ENCODE data around the gene DYNLRB2.
A peak's percentile ranks its signal among the peaks of the same experiment; 100 is the strongest.

DYNLRB2 gene

GRCh38 chr16:80540516-80541305, at the start of gene DYNLRB2:
Gene DYNLRB2 (plus strand): TSS chr16:80540993. CDS start chr16:80541077, 84 bp downstream.
- DNase-seq (ENCODE audit: low read depth) = peak; percentile 89

- DNase-seq (ENCODE audit: low read depth) = no peak
These were observed 40.5 kb upstream of the DYNLRB2 start for GRCh38 chr16:80500116-80500859.

- no peak for DNase-seq (ENCODE audit: low read depth)
These were observed 39.8 kb upstream of the DYNLRB2 start for GRCh38 chr16:80500961-80501525.

- DNase-seq (ENCODE audit: low read depth) = no peak
These were observed 37.7 kb upstream of the DYNLRB2 start for GRCh38 chr16:80503107-80503506.

GRCh38 chr16:80507538-80507937, 33.3 kb upstream of the DYNLRB2 start:
- DNase-seq (ENCODE audit: low read depth) = no peak

GRCh38 chr16:80509872-80510271, 30.9 kb upstream of the DYNLRB2 start:
- no peak for DNase-seq (ENCODE audit: low read depth)

- DNase-seq (ENCODE audit: low read depth) = no peak
These were observed 28.8 kb upstream of the DYNLRB2 start for GRCh38 chr16:80511824-80512592.

GRCh38 chr16:80512593-80512853, 28.3 kb upstream of the DYNLRB2 start:
- no peak for DNase-seq (ENCODE audit: low read depth)

- DNase-seq (ENCODE audit: low read depth) = no peak
These were observed 25.4 kb upstream of the DYNLRB2 start for GRCh38 chr16:80515374-80515773.

GRCh38 chr16:80517846-80518245, 22.9 kb upstream of the DYNLRB2 start:
- DNase-seq (ENCODE audit: low read depth) = no peak

- DNase-seq (ENCODE audit: low read depth) = no peak
These were observed 22.4 kb upstream of the DYNLRB2 start for GRCh38 chr16:80518436-80518835.

GRCh38 chr16:80519189-80519588, 21.6 kb upstream of the DYNLRB2 start:
- DNase-seq (ENCODE audit: low read depth) = no peak

GRCh38 chr16:80525420-80525819, 15.4 kb upstream of the DYNLRB2 start:
- no peak for DNase-seq (ENCODE audit: low read depth)

GRCh38 chr16:80526418-80527061, 14.3 kb upstream of the DYNLRB2 start:
- peak; percentile 34 for DNase-seq (ENCODE audit: low read depth)

- DNase-seq (ENCODE audit: low read depth) = no peak
These were observed 13.5 kb upstream of the DYNLRB2 start for GRCh38 chr16:80527297-80527696.

GRCh38 chr16:80530479-80530878, 10.3 kb upstream of the DYNLRB2 start:
- DNase-seq (ENCODE audit: low read depth) = no peak

- DNase-seq (ENCODE audit: low read depth) = no peak
These were observed 4.6 kb upstream of the DYNLRB2 start for GRCh38 chr16:80536238-80536637.

GRCh38 chr16:80541306-80541694, 507 bp downstream of the DYNLRB2 start:
- DNase-seq (ENCODE audit: low read depth) = no peak

- no peak for DNase-seq (ENCODE audit: low read depth)
These were observed 2.4 kb downstream of the DYNLRB2 start for GRCh38 chr16:80543162-80543561.

- DNase-seq (ENCODE audit: low read depth) = no peak
These were observed 3.5 kb downstream of the DYNLRB2 start for GRCh38 chr16:80544326-80544725.

GRCh38 chr16:80546249-80546648, 5.5 kb downstream of the DYNLRB2 start:
- no peak for DNase-seq (ENCODE audit: low read depth)

GRCh38 chr16:80547145-80547544, 6.4 kb downstream of the DYNLRB2 start:
- DNase-seq (ENCODE audit: low read depth) = no peak

Data from fibroblast of gingiva (primary cell).